Left lung (tissue), 10 donors: ENCODE data around the gene TMEM134. TPM values are rescaled to one million over a fixed set of nuclear protein-coding genes. Genes with fewer than 3 reads are reported as not detected.

Experiments used
- ATAC-seq: fragments of 200-7000 bp; cut with Tn5 transposase; one replicate; pipeline ENCODE4 v1.9.1; 2020; ENCODE audit warnings: moderate library complexity
- DNase-seq, 4 donors: peaks; one replicate each; pipeline ENCODE4 v3.0.0-alpha.2; 2013 to 2020
- H3K27ac ChIP-seq, 2 donors: fragments of 200-600 bp; sonication (generic) in 1 of 2; one replicate each; pipeline versions ENCODE4 v1.5.0 to v1.8.0; 2020 to 2021
- H3K27me3 ChIP-seq, 2 donors: fragments of 200-600 bp; sonication (generic) in 1 of 2; one replicate each; pipeline versions ENCODE4 v1.5.0 to v1.8.0; 2020 to 2021
- H3K36me3 ChIP-seq, 2 donors: fragments of 200-600 bp; sonication (generic) in 1 of 2; one replicate each; pipeline versions ENCODE4 v1.5.0 to v1.8.0; 2020 to 2021
- H3K4me1 ChIP-seq, 2 donors: fragments of 200-600 bp; one replicate each; pipeline ENCODE4 v1.8.0; 2021
- H3K4me3 ChIP-seq, 2 donors: fragments of 200-600 bp; sonication (generic) in 1 of 2; one replicate each; pipeline versions ENCODE4 v1.5.0 to v1.8.0; 2020 to 2021; ENCODE audit warnings: mild to moderate bottlenecking in 1 of 2
- H3K9me3 ChIP-seq, 2 donors: fragments of 200-600 bp; sonication (generic) in 1 of 2; one replicate each; pipeline versions ENCODE4 v1.5.0 to v1.8.0; 2020 to 2021
- intact Hi-C, 2 donors: fragments of 100-400 bp; cut with DNase I; formaldehyde crosslinking; loops; one replicate each; pipeline versions ENCODE4 v1.11.2 to v1.14.2; 2022
- polyA plus RNA-seq, 6 donors: library from polyadenylated mRNA; unstranded; fragments of 120-200 nt; gene quantifications; one replicate each; pipeline ENCODE4 v1.2.1, GENCODE V29; 2013; ENCODE audit not compliant: insufficient read length in 6 of 6
- total RNA-seq, 2 donors: library from RNA; stranded (reverse); fragmentation: NEBNext Ultra II Directional; extraction: Animal tissue kit (Norgen Biotek cat#: 25700); gene quantifications; one replicate each; pipeline ENCODE4 v1.2.1, GENCODE V29; 2021
- TF ChIP-seq, protein P1 (sequence below), 2 donors: fragments of 200-600 bp; sonication (generic) in 1 of 2; IDR thresholded peaks; one replicate each; pipeline versions ENCODE4 v1.5.0 to v1.8.0; 2021; ENCODE audit warnings: antibody characterized with exemption in 2 of 2
- donor health status: DM: no; HTN: yes; CAD: no.
- donor health status: DM: no; HTN: no; CAD: no.

TMEM134 gene
- total and polyA plus RNA-seq, 8 donors, result 33.4 to 51.8 (median 44.7) TPM

DNA sequence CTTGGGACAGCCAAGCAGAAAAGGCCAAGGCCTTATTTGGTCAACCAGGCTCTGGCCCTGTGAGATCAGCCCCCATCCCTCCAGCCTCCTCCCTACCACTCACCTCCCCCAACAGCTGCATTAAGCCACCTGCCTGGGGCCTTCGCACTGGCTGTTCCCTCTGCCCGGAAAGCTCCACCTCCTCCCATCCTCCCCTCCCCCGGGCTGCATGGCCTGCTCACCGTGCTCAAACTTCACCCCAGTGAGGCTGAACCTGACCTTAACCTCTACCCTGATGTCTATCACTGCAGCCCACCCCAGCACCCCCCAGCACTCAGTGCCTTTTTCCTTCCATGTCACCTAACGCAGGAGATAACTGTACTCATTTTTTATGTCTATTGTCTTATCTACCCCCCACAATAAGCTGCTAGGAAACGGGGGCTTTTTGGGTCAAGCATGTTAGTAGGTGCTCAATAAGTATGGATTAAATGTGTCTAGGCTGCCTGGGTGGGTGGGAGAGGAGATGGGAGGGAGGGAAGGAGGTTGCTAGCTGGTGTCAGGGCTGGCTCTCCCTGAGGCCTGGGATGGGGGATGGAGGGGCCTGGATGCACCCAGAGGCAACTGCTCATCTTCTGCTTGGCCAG, 32.5 kb downstream of the TMEM134 start:
- intact Hi-C loops, result no loop called here
- TF ChIP-seq, protein P1, sequence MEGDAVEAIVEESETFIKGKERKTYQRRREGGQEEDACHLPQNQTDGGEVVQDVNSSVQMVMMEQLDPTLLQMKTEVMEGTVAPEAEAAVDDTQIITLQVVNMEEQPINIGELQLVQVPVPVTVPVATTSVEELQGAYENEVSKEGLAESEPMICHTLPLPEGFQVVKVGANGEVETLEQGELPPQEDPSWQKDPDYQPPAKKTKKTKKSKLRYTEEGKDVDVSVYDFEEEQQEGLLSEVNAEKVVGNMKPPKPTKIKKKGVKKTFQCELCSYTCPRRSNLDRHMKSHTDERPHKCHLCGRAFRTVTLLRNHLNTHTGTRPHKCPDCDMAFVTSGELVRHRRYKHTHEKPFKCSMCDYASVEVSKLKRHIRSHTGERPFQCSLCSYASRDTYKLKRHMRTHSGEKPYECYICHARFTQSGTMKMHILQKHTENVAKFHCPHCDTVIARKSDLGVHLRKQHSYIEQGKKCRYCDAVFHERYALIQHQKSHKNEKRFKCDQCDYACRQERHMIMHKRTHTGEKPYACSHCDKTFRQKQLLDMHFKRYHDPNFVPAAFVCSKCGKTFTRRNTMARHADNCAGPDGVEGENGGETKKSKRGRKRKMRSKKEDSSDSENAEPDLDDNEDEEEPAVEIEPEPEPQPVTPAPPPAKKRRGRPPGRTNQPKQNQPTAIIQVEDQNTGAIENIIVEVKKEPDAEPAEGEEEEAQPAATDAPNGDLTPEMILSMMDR (IDR thresholded peaks at IDR 0.05), result no peak
- H3K27me3 ChIP-seq, result no peaks in the 10 kb centered on the region
- no peak for ATAC-seq
- peaks cover 0 to 95% of the 10 kb centered on the region in 2 donors for H3K36me3 ChIP-seq
- H3K27ac ChIP-seq, result peak overlapping the region in 1 of 2 donors; percentile 45
- no peaks in the 10 kb centered on the region for H3K9me3 ChIP-seq
- peak overlapping the region in 1 of 2 donors; percentile 34 for H3K4me3 ChIP-seq
- DNase-seq, result peak in 1 of 4 donors; percentile 72
- peaks cover 0 to 58% of the 10 kb centered on the region in 2 donors for H3K4me1 ChIP-seq

DNA sequence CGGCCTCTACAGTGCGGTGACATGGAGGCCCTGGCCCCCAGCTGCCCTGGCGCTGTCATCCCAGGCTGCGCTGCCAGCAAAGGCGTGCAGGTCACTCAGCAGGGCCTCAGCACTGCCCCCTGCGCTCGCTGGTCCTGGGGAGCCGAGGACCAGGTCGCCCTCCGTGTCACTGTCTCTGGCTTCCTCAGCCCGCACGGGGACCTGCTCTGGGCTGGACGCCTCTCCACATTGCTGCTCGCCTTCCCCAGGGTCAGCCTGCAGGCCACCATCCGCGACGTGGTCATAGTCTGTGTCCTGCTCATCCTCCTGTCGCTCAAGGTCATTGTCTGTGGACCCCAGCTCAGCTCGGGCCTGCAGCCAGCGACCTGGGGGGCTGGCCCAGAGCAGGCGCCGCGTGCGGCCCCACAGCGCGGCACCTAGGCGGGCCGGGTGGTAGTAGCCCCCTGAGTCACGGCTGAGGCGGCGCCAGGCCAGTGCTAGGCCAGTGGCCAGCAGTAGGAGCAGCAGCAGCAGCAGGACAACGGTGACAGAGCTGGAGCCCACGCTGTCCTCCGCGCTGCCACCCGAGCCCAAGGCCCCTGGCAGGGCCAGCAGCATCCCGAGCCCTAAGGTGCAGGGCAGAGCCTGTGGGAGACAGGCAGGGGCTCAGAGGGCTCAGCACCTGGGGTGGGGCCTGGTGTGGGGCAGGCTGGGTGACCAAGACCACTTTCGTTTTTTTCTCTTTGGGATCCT, 33.2 kb downstream of the TMEM134 start:
- peaks cover 0 to 95% of the 10 kb centered on the region in 2 donors for H3K36me3 ChIP-seq
- peak overlapping the region in 1 of 2 donors; percentile 34 for H3K4me3 ChIP-seq
- peaks cover 0 to 51% of the 10 kb centered on the region in 2 donors for H3K4me1 ChIP-seq
- no peak for ATAC-seq
- no peak overlapping the region for H3K27ac ChIP-seq
- DNase-seq, result peak in 1 of 4 donors; percentile 75
- TF ChIP-seq, protein P1 (IDR thresholded peaks at IDR 0.05), result no peak
- no peaks in the 10 kb centered on the region for H3K27me3 ChIP-seq
- intact Hi-C loops, result no loop called here
- H3K9me3 ChIP-seq, result no peaks in the 10 kb centered on the region

DNA sequence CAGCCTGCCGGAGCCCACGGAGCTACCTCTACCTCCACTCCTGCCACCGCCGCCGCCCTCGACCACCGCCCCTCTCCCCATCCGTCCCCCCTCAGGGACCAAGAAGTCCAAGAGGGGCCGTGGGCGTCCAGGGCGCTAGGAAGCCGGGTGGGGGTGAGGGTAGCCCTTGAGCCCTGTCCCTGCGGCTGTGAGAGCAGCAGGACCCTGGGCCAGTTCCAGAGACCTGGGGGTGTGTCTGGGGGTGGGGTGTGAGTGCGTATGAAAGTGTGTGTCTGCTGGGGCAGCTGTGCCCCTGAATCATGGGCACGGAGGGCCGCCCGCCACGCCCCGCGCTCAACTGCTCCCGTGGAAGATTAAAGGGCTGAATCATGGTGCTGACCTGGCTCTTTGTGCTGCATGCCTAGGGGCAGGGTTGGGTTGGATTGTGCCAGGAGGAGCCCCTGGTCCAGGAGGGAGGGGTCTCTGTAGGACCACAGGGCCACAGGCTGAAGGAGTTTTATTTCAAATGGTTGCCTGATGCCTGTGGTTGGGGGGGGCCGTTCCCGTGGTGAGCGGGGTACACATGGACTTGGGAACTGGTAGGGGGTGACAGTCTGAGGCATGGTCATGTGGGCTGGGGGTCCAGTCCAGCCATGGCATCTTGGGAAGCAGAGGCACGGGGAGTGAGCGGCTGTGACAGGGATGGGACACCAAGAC, 33.9 kb downstream of the TMEM134 start:
- no peaks in the 10 kb centered on the region for H3K27me3 ChIP-seq
- intact Hi-C loops, result no loop called here
- peak in 1 of 4 donors; percentile 80 for DNase-seq
- peaks cover 0 to 95% of the 10 kb centered on the region in 2 donors for H3K36me3 ChIP-seq
- peaks cover 0 to 44% of the 10 kb centered on the region in 2 donors for H3K4me1 ChIP-seq
- no peak for ATAC-seq
- no peaks in the 10 kb centered on the region for H3K9me3 ChIP-seq
- H3K4me3 ChIP-seq, result peak overlapping the region in 1 of 2 donors; percentile 34
- TF ChIP-seq, protein P1 (IDR thresholded peaks at IDR 0.05), result no peak
- no peak overlapping the region for H3K27ac ChIP-seq

DNA sequence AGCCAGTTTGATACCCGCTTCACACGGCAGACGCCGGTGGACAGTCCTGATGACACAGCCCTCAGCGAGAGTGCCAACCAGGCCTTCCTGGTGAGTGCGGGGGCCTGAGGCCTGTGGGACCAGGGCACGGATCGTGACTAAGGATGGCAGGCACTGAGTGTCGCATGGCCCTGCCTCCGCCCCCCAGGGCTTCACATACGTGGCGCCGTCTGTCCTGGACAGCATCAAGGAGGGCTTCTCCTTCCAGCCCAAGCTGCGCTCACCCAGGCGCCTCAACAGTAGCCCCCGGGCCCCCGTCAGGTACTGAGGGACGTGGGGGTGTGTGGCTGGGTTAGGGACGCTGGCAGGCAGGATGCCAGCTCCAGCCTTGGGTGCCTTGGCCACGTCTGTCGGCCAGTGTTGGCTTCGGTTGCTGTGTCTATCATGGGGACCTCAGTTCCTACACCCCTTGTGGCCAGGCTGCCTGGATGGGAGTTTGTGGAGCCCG, 34.6 kb downstream of the TMEM134 start:
- TF ChIP-seq, protein P1 (IDR thresholded peaks at IDR 0.05), result no peak
- DNase-seq (peak in 1 of 4 donors; percentile 76), ATAC-seq (no peak)
- Histone ChIP-seq H3K36me3 (peaks cover 0 to 94% of the 10 kb centered on the region in 2 donors), H3K4me3 (no peak overlapping the region), H3K9me3 (no peaks in the 10 kb centered on the region), H3K27me3 (no peaks in the 10 kb centered on the region), H3K4me1 (peaks cover 1 to 42% of the 10 kb centered on the region in 2 donors), H3K27ac (no peak overlapping the region)
- intact Hi-C loops, result no loop called here
